HepG2 (cell line): ENCODE data around the gene CCDC121.

Experiments used
- MAFG ChIP-seq: sonication (generic); formaldehyde crosslinking; IDR thresholded peaks from 2 replicates; pipeline ENCODE4 v1.5.1; 2020; ENCODE audit warnings: mild to moderate bottlenecking, missing genetic modification reagents
- MEIS1 ChIP-seq: sonication (generic); formaldehyde crosslinking; IDR thresholded peaks from 2 replicates; pipeline ENCODE4 v1.9.0; 2021; ENCODE audit warnings: mild to moderate bottlenecking, missing genetic modification reagents, moderate library complexity, borderline replicate concordance
- YY1 ChIP-seq: IDR thresholded peaks from 2 replicates; pipeline ENCODE4 v1.6.1; 2011; ENCODE audit warnings: low read length, low read depth, moderate library complexity, mild to moderate bottlenecking; ENCODE audit not compliant: insufficient read depth, insufficient replicate concordance
- ZNF777 ChIP-seq: sonication (generic); formaldehyde crosslinking; IDR thresholded peaks from 2 replicates; pipeline ENCODE4 v1.4.0; 2020; ENCODE audit warnings: missing genetic modification reagents

DNA sequence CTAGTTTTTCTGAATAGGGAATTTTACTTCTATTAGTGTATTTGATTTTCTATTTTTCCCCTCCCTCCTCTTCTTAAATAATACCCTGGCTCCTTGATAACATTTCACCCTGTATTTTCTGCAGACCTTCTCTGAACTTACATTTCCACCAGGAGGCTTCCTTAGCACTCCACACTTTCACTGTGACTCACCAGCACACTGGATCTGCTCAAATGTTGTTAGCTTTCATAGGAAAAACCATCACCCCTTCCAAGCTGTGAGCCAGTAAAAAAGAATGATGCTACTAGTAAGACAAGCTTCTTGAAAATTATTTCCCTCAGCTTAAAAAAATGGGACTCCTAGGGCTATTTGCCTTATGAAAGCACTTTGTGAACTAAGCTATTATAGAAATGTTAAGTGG is 18.5 kb upstream of the CCDC121 start:
- TF ChIP-seq MAFG (CRISPR knock-in tag), result no peak
- no peak for TF ChIP-seq YY1
- no peak for TF ChIP-seq MEIS1 (CRISPR knock-in tag)
- no peak for TF ChIP-seq ZNF777
